Trophoblast cell (in vitro differentiated cells and primary cell): ENCODE results near the gene HIPK1.
"Not testable (repeated sequence)": the region's sequence is repeated elsewhere in the genome, so short reads cannot be mapped to it uniquely, and the experiment has no call there.

ENCODE experiments used
- DNase-seq, 2 donors: peaks; one replicate each; pipeline ENCODE4 v3.0.0-alpha.2; 2016
- H2AFZ ChIP-seq: 2 replicates; pipeline ENCODE4 v1.6.1; 2013; ENCODE audit warnings: low read length, moderate library complexity, mild to moderate bottlenecking; ENCODE audit not compliant: insufficient read depth, poor library complexity
- H2AK5ac ChIP-seq: 2 replicates; pipeline ENCODE4 v1.6.1; 2013; ENCODE audit warnings: mild to moderate bottlenecking, low read length
- H2BK120ac ChIP-seq: 2 replicates; pipeline ENCODE4 v1.6.1; 2013; ENCODE audit warnings: low read length, mild to moderate bottlenecking, moderate library complexity; ENCODE audit not compliant: insufficient read depth, poor library complexity
- H2BK12ac ChIP-seq: 2 replicates; pipeline ENCODE4 v1.6.1; 2013; ENCODE audit warnings: mild to moderate bottlenecking, low read length, moderate library complexity
- H2BK5ac ChIP-seq: 2 replicates; pipeline ENCODE4 v1.6.1; 2013; ENCODE audit warnings: low read length, low read depth, moderate library complexity, mild to moderate bottlenecking; ENCODE audit not compliant: poor library complexity
- H3K14ac ChIP-seq: 2 replicates; pipeline ENCODE4 v1.6.1; 2013; ENCODE audit warnings: mild to moderate bottlenecking, low read length
- H3K18ac ChIP-seq: 2 replicates; pipeline ENCODE4 v1.6.1; 2013; ENCODE audit warnings: mild to moderate bottlenecking, low read length
- H3K23ac ChIP-seq: 2 replicates; pipeline ENCODE4 v1.6.1; 2013; ENCODE audit warnings: low read length
- H3K27ac ChIP-seq: 2 replicates; pipeline ENCODE4 v1.5.1; 2013; ENCODE audit warnings: low read depth, mild to moderate bottlenecking, inconsistent platforms, low read length, moderate library complexity
- H3K27me3 ChIP-seq: 2 replicates; pipeline ENCODE4 v1.6.1; 2013; ENCODE audit warnings: inconsistent platforms, mild to moderate bottlenecking, low read length, moderate library complexity; ENCODE audit not compliant: insufficient read depth
- H3K36me3 ChIP-seq, 2 experiments: 1 replicate in 1 of 2; 2 replicates in 1 of 2; pipeline ENCODE4 v1.6.1; 2013; ENCODE audit warnings: low read length in 2 of 2, mild to moderate bottlenecking in 2 of 2, moderate library complexity in 1 of 2; ENCODE audit not compliant: insufficient read depth in 2 of 2, control insufficient read depth in 1 of 2
- H3K4ac ChIP-seq: 2 replicates; pipeline ENCODE4 v1.6.1; 2013; ENCODE audit warnings: low read depth, mild to moderate bottlenecking, low read length, moderate library complexity
- H3K4me1 ChIP-seq, 2 experiments: 1 replicate in 1 of 2; 2 replicates in 1 of 2; pipeline ENCODE4 v1.6.1; 2013; ENCODE audit warnings: low read length in 2 of 2, mild to moderate bottlenecking in 2 of 2, moderate library complexity in 1 of 2; ENCODE audit not compliant: insufficient read depth in 2 of 2, control insufficient read depth in 1 of 2
- H3K4me2 ChIP-seq: 2 replicates; pipeline ENCODE4 v1.6.1; 2013; ENCODE audit warnings: inconsistent platforms, mild to moderate bottlenecking, low read length, moderate library complexity
- H3K4me3 ChIP-seq: 2 replicates; pipeline ENCODE4 v1.5.1; 2013; ENCODE audit warnings: mild to moderate bottlenecking, low read depth, low read length, inconsistent platforms
- H3K79me1 ChIP-seq: one replicate; pipeline ENCODE4 v1.6.1; 2013; ENCODE audit warnings: low read length
- H3K79me2 ChIP-seq: 2 replicates; pipeline ENCODE4 v1.6.1; 2013; ENCODE audit warnings: low read length, mild to moderate bottlenecking; ENCODE audit not compliant: control insufficient read depth, insufficient read depth, poor library complexity
- H3K9ac ChIP-seq: 2 replicates; pipeline ENCODE4 v1.6.1; 2013; ENCODE audit warnings: mild to moderate bottlenecking, low read length
- H3K9me3 ChIP-seq: 2 replicates; pipeline ENCODE4 v1.6.1; 2013; ENCODE audit warnings: low read depth, mild to moderate bottlenecking, control low read depth, inconsistent platforms, low read length; ENCODE audit not compliant: insufficient read depth
- H4K12ac ChIP-seq: 2 replicates; pipeline ENCODE4 v1.6.1; 2013; ENCODE audit warnings: low read depth, mild to moderate bottlenecking, low read length, moderate library complexity
- H4K8ac ChIP-seq: 2 replicates; pipeline ENCODE4 v1.6.1; 2013; ENCODE audit warnings: low read depth, mild to moderate bottlenecking, low read length, moderate library complexity
- H4K91ac ChIP-seq: one replicate; pipeline ENCODE4 v1.6.1; 2013; ENCODE audit warnings: low read depth, mild to moderate bottlenecking, low read length, moderate library complexity
- WGBS: extraction: QIAGEN DNeasy Blood & Tissue Kit; methylation state at CpG from one replicate; pipeline ENCODE4 v1.1.7; 2013; ENCODE audit warnings: missing lambda C conversion rate; ENCODE audit not compliant: insufficient read length, insufficient coverage; ENCODE audit errors: extremely low coverage; 5-methylcytosine and 5-hydroxymethylcytosine counted together

Gene HIPK1

GRCh38 chr1:114006825-114007224, 77.7 kb downstream of the HIPK1 start:
- H2BK12ac ChIP-seq, H2BK5ac ChIP-seq, H3K23ac ChIP-seq, H3K18ac ChIP-seq, H3K14ac ChIP-seq, H2AK5ac ChIP-seq, H2AFZ ChIP-seq, H3K4me1 ChIP-seq, H3K79me2 ChIP-seq, H2BK120ac ChIP-seq, H4K91ac ChIP-seq, H3K9me3 ChIP-seq, H3K4me2 ChIP-seq, H3K4me3 ChIP-seq, H3K4ac ChIP-seq, DNase-seq, H4K8ac ChIP-seq, H3K27me3 ChIP-seq, H3K27ac ChIP-seq, H3K79me1 ChIP-seq, H3K36me3 ChIP-seq, H4K12ac ChIP-seq, H3K9ac ChIP-seq: not testable (repeated sequence)
- WGBS, result no CpG with 5 or more reads among the region's 4 CpGs

DNA sequence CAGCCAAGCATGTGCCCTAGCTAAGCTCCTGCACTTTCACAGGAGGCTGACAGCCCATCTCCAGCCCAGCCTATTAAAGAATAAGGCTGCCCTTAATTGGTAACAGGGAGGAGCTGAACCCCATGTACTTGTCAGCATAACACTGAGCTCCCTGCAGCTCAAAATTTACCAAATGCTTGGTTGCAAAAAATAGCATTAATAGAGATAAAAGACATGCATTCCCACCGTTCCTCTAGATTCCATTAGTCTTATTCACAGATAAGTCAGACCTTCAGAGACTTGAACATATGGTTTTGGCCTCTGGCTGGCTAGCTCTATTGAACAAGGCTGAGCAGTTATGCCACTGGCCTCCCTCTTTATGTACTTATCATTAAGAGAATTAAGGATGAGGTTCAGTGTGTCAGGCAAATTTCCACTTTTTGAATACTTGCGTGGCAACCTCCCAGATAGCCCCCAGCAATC, 79.4 kb downstream of the HIPK1 start:
- Histone ChIP-seq H3K79me2 (no peaks in the 10 kb centered on the region), H2AFZ (no peak overlapping the region), H3K18ac (no peak overlapping the region), H3K36me3 (no peaks in the 10 kb centered on the region), H2BK5ac (no peak overlapping the region), H3K4me1 (peaks cover 0 to 2% of the 10 kb centered on the region in 2 experiments), H3K4me2 (no peak overlapping the region), H3K27ac (no peak overlapping the region), H3K23ac (no peak overlapping the region), H3K4me3 (no peak overlapping the region), H3K27me3 (no peaks in the 10 kb centered on the region), H2BK12ac (no peak overlapping the region), H3K9me3 (peaks cover 7% of the 10 kb centered on the region), H4K91ac (no peak overlapping the region), H3K9ac (no peak overlapping the region), H4K12ac (no peak overlapping the region), H3K14ac (no peak overlapping the region), H3K4ac (no peak overlapping the region), H2AK5ac (no peak overlapping the region), H4K8ac (no peak overlapping the region), H2BK120ac (no peak overlapping the region), H3K79me1 (no peaks in the 10 kb centered on the region)
- WGBS, result no CpG with 5 or more reads among the region's 2 CpGs
- peak; percentile 78 to 89 for DNase-seq

DNA sequence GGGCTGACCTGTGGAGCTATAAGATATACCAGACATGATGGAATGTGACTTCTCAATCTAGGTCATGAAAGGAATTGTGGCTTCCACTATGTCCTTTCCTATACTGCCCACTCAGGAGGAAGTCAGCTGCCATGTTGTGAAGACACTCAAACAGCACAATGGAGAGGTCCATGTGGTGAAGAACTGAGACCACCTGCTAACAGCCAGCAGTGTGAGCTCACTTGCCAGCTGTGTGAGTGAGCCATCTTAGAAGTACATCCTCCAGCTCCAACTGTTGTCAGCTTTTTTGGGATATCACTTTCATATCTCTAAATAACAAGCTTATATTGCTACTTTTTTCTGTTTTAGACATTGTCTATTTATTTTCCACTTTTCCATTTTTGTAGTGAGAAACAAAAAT, 79.9 kb downstream of the HIPK1 start:
- Histone ChIP-seq H3K9ac (no peak overlapping the region), H3K27me3 (no peaks in the 10 kb centered on the region), H3K14ac (no peak overlapping the region), H3K79me1 (no peaks in the 10 kb centered on the region), H3K4me2 (no peak overlapping the region), H2BK5ac (no peak overlapping the region), H3K4me1 (peaks cover 0 to 2% of the 10 kb centered on the region in 2 experiments), H4K12ac (no peak overlapping the region), H2BK120ac (no peak overlapping the region), H4K8ac (no peak overlapping the region), H3K4ac (no peak overlapping the region), H3K4me3 (no peak overlapping the region), H2AFZ (no peak overlapping the region), H3K9me3 (peaks cover 7% of the 10 kb centered on the region), H2AK5ac (no peak overlapping the region), H3K18ac (no peak overlapping the region), H3K36me3 (no peaks in the 10 kb centered on the region), H3K23ac (no peak overlapping the region), H4K91ac (no peak overlapping the region), H3K79me2 (no peaks in the 10 kb centered on the region), H3K27ac (no peak overlapping the region), H2BK12ac (no peak overlapping the region)
- DNase-seq, result no peak

DNA sequence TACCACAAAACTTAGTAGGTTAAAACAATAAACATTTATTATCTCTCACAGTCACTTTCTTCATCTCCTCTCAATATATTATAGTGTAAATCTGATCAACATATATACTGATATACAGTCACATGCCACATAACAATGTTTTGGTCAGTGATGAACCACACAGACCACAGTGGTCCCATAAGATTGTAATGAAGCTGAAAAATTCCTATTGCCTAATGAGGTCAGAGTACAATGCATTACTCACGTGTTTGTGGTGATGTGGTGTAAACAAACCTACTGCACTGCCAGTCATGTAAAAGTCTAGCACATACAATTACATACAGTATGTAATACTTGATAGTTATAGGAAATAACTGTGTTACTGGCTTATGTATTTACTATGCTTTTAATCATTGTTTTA, 80.3 kb downstream of the HIPK1 start:
- no peak overlapping the region for H3K27ac ChIP-seq
- DNase-seq, result peak; percentile 26 to 83
- no CpG with 5 or more reads among the region's 1 CpG for WGBS
- no peaks in the 10 kb centered on the region for H3K79me1 ChIP-seq
- H4K12ac ChIP-seq, result no peak overlapping the region
- no peak overlapping the region for H3K4me3 ChIP-seq
- no peaks in the 10 kb centered on the region for H3K36me3 ChIP-seq
- no peak overlapping the region for H2AFZ ChIP-seq
- H3K4me1 ChIP-seq, result peaks cover 0 to 2% of the 10 kb centered on the region in 2 experiments
- no peaks in the 10 kb centered on the region for H3K79me2 ChIP-seq
- H2AK5ac ChIP-seq, result no peak overlapping the region
- H3K27me3 ChIP-seq, result no peaks in the 10 kb centered on the region
- no peak overlapping the region for H3K18ac ChIP-seq
- H4K8ac ChIP-seq, result no peak overlapping the region
- H4K91ac ChIP-seq, result no peak overlapping the region
- no peak overlapping the region for H2BK12ac ChIP-seq
- no peak overlapping the region for H3K4me2 ChIP-seq
- no peak overlapping the region for H3K9ac ChIP-seq
- H3K9me3 ChIP-seq, result peaks cover 7% of the 10 kb centered on the region
- no peak overlapping the region for H2BK5ac ChIP-seq
- no peak overlapping the region for H2BK120ac ChIP-seq
- no peak overlapping the region for H3K4ac ChIP-seq
- H3K14ac ChIP-seq, result no peak overlapping the region
- H3K23ac ChIP-seq, result no peak overlapping the region
